ENCODE results near the gene PMEPA1.

Gene PMEPA1

DNA sequence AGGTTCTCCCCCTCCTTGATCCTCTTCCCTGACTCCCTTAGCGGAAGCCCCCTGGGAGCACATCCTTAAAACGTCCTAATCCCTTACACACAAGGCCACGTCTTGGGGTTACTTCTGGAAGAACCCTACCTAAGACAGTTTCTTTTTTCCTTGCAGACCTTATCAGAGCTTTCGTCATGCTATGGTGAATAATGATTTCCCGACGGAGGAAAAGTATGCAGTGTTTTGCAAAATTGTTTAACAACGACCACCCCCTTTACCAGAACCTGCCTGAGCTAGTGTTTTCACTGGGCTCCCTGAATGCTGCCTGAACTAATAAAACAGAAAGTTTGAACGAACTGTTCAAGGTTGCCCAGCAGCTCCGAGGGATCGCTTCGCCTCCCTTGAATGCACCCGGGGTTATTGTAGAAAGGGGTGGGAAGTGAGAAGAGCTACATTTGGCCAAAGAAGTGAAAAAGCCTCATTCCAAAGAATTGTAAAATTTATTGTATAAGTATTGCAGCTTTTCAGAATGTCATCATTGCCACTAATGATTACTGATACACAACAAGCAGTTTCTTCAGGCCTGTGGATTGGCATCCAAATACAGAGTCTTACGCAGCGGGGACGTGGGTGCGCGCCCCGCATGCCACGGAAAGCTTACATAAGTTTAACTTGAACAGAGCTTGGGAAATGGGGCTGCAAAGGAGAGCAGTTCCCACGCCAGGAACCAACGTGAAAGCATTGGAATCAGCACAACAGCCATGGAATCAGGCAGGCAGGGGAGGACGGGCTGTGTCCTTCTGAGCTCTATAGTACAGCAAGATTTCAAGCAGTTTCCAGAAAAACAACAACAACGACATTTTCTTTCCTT lies 61.7 kb downstream of the PMEPA1 start:
- TF ChIP-seq, protein P1, sequence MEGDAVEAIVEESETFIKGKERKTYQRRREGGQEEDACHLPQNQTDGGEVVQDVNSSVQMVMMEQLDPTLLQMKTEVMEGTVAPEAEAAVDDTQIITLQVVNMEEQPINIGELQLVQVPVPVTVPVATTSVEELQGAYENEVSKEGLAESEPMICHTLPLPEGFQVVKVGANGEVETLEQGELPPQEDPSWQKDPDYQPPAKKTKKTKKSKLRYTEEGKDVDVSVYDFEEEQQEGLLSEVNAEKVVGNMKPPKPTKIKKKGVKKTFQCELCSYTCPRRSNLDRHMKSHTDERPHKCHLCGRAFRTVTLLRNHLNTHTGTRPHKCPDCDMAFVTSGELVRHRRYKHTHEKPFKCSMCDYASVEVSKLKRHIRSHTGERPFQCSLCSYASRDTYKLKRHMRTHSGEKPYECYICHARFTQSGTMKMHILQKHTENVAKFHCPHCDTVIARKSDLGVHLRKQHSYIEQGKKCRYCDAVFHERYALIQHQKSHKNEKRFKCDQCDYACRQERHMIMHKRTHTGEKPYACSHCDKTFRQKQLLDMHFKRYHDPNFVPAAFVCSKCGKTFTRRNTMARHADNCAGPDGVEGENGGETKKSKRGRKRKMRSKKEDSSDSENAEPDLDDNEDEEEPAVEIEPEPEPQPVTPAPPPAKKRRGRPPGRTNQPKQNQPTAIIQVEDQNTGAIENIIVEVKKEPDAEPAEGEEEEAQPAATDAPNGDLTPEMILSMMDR (IDR thresholded peaks at IDR 0.05; ENCODE audit: borderline replicate concordance, control extremely low read depth, extremely low read depth, insufficient read depth, missing control alignments): no peak
- in situ Hi-C loops (cut with MboI; ENCODE audit: low sequenced_read_pairs, unreplicated experiment): no loop called here
- no peak for DNase-seq (ENCODE audit: low spot score)

DNA sequence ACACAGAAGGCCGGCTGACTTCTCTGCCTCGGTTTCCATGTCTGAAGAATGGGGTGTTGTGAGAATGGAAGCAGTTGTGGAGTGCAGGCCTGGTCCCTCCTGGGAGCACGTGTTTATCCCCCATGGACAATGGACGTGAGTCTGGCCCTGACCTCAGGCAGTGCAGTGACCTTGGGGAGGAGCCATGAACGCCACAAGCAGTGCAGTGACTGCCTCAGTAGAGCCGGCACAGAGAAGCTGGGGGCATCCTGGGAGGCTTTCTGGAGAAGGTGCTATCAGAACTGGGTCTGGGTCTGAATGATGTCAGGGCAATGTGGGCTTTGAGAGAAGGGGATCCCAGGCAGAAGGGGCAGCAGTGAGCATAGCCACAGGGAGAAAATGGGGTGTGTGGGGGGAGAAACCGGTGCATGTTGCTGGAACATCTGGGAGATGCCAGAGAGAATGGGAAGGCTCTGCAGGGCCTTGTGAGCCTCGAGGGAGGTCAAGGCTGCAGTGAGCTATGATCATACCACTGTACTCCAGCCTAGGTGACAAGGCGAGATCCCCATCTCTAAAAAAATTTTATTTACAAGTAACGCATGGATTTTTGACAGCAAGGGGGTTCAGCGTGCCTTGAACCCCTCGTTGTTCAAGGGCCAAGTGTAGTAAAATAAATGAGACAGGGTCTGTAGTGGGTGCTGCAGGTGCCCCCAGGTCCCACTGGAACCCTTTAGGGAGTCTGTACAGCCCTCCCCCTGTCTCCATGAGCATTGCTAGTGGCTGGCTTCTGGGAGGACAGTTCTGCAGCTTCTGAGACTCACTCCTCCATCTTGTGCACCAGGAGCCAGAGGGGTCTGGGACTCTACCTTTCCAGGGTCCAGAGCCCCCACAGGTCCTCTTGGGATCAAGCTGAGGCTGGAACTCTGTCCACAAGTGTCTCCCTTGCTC lies 62.5 kb downstream of the PMEPA1 start:
- in situ Hi-C loops (cut with MboI; ENCODE audit: low sequenced_read_pairs, unreplicated experiment): no loop called here
- no peak for DNase-seq (ENCODE audit: low spot score)
- TF ChIP-seq, protein P1 (IDR thresholded peaks at IDR 0.05; ENCODE audit: borderline replicate concordance, control extremely low read depth, extremely low read depth, insufficient read depth, missing control alignments): no peak

DNA sequence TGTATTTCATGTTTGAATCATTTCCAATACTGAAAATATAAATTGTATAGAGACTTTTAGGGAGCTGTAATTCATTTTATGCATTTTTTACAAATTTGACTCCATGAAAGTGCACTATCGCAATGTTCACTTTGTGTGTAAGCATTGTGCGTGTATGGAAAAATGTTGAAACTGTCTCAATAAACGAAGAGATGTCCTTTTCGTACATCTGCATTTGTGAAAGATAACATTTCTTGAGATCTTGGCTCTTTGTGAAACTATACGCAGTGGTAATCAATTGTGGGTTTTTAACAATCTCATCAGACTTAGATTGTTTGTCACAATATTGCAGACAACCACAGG lies 70.9 kb downstream of the PMEPA1 start:
- TF ChIP-seq, protein P1 (IDR thresholded peaks at IDR 0.05; ENCODE audit: borderline replicate concordance, control extremely low read depth, extremely low read depth, insufficient read depth, missing control alignments): no peak
- DNase-seq (ENCODE audit: low spot score): no peak
- in situ Hi-C loops (cut with MboI; ENCODE audit: low sequenced_read_pairs, unreplicated experiment): no loop called here

DNA sequence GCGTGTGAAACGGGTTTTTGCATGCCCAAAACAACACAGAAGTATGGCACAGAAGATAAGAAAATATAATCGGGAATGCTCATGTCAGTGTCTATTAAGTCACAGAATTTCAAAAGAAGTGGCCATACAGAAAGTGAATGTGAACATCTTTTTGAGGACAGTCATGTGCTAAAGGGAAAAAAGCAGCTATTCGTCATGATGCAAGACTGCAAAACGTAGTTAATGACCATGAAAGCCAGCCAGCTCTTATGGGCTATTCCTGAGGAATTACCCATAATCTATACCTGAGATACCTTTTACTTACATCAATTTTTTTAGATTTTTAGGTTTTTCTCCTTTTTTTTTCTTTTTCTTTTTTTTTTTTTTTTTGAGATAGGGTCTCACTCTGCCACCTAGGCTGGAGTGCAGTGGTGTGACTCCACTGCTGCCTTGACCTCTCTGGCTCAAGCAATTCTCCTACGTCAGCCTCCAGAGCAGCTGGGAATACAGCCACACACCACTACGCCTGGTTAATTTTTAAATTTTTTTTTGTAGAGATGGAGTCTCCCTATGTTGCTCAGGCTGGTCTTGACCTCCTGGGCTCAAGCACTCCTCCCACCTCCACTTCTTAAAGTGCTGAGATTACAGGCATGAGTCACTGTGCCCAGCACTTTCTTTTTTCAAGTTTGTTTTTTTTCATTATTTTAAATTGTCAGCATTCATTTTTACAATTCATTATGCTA lies 71.5 kb downstream of the PMEPA1 start:
- TF ChIP-seq, protein P1 (IDR thresholded peaks at IDR 0.05; ENCODE audit: borderline replicate concordance, control extremely low read depth, extremely low read depth, insufficient read depth, missing control alignments): no peak
- no peak for DNase-seq (ENCODE audit: low spot score)
- in situ Hi-C loops (cut with MboI; ENCODE audit: low sequenced_read_pairs, unreplicated experiment): no loop called here

DNA sequence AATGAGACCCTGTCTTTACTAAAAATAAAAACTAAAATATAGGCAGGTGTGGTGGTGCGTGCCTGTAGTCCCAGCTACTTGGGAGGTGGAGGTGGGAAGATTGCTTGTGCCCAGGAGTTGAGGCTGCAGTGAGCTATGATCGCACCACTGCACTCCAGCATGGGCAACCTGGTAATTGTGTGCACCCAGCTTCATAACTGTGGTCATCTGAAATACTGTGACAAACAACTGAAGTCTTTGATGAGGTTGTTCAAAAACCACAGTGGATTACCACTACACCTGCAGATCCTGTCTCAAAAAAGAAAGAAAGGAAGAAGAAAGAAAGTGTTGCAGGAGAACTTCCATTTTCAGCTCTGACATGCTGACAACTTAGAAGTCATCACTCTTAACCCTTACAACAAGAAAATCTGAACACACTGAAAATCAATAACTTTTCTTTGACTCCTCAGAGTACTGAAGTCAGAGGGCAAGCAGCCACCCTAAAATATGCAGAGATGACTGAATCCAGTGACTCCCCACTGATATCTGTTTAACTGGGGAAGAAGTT lies 75.8 kb downstream of the PMEPA1 start:
- no peak for DNase-seq (ENCODE audit: low spot score)
- in situ Hi-C loops (cut with MboI; ENCODE audit: low sequenced_read_pairs, unreplicated experiment): no loop called here
- TF ChIP-seq, protein P1 (IDR thresholded peaks at IDR 0.05; ENCODE audit: borderline replicate concordance, control extremely low read depth, extremely low read depth, insufficient read depth, missing control alignments): no peak

DNA sequence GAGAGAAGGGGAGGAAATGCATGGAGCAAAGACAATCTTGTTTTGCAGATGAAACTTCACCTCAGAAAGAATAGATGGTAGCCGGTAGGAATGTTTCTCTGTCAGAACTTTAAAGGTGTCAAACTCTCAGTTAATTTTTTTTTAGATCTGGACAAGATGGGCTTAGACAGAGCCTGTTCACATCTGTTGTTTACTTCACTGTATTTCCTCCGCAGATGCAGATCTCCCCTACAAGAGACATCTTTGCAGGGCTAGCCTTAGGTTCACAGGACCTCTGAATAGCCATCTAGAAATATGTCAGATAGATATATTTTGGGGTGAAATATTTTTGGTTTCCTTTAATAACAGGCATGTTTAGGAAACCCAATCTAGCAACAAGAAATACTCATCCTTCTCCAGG lies 77.5 kb downstream of the PMEPA1 start:
- TF ChIP-seq, protein P1 (IDR thresholded peaks at IDR 0.05; ENCODE audit: borderline replicate concordance, control extremely low read depth, extremely low read depth, insufficient read depth, missing control alignments): no peak
- in situ Hi-C loops (cut with MboI; ENCODE audit: low sequenced_read_pairs, unreplicated experiment): no loop called here
- DNase-seq (ENCODE audit: low spot score): no peak

Data from GM13976 (cell line).